Ramos (cell line): Measurements from ENCODE around the gene GCK.

Experiments used
- in situ Hi-C: fragments of 300-500 bp; cut with MboI; formaldehyde crosslinking; loops from one replicate; pipeline ENCODE4 v1.14.3; 2022; ENCODE audit warnings: low sequenced_read_pairs; ENCODE audit not compliant: unreplicated experiment

GCK gene

GRCh38 chr7:44223362-44224079 is 34.3 kb upstream of the GCK start:
- in situ Hi-C loops: no loop called here

- in situ Hi-C loops: no loop called here
Observed at GRCh38 chr7:44222776-44223261, 33.6 kb upstream of the GCK start.

- in situ Hi-C loops: no loop called here
Observed at GRCh38 chr7:44222074-44222473, 32.8 kb upstream of the GCK start.

- in situ Hi-C loops: no loop called here
Observed at GRCh38 chr7:44221231-44221791, 32.1 kb upstream of the GCK start.

GRCh38 chr7:44220358-44221112 is 31.3 kb upstream of the GCK start:
- in situ Hi-C loops: no loop called here

- in situ Hi-C loops: no loop called here
Observed at GRCh38 chr7:44220046-44220357, 30.8 kb upstream of the GCK start.

GRCh38 chr7:44219371-44220045 is 30.3 kb upstream of the GCK start:
- in situ Hi-C loops: no loop called here

GRCh38 chr7:44218418-44219201 is 29.4 kb upstream of the GCK start:
- in situ Hi-C loops: no loop called here

GRCh38 chr7:44217852-44218402 is 28.7 kb upstream of the GCK start:
- in situ Hi-C loops: no loop called here

GRCh38 chr7:44217223-44217714 is 28.0 kb upstream of the GCK start:
- in situ Hi-C loops: no loop called here

- in situ Hi-C loops: no loop called here
Observed at GRCh38 chr7:44216521-44217222, 27.4 kb upstream of the GCK start.

GRCh38 chr7:44216019-44216418 is 26.8 kb upstream of the GCK start:
- in situ Hi-C loops: no loop called here

- in situ Hi-C loops: no loop called here
Observed at GRCh38 chr7:44215531-44215930, 26.3 kb upstream of the GCK start.

GRCh38 chr7:44213877-44214388 is 24.7 kb upstream of the GCK start:
- in situ Hi-C loops: no loop called here

GRCh38 chr7:44213206-44213876 is 24.1 kb upstream of the GCK start:
- in situ Hi-C loops: no loop called here

GRCh38 chr7:44212581-44213184 is 23.4 kb upstream of the GCK start:
- in situ Hi-C loops: no loop called here

GRCh38 chr7:44212018-44212417 is 22.8 kb upstream of the GCK start:
- in situ Hi-C loops: no loop called here

- in situ Hi-C loops: no loop called here
Observed at GRCh38 chr7:44211126-44211675, 22.0 kb upstream of the GCK start.
